HEK293T (cell line): ENCODE data around the gene LPIN2.

Experiments
- CTCF ChIA-PET: fragments of 350-600 bp; formaldehyde crosslinking; extraction: SDS; loops from one replicate; lab custom pipeline; 2021; ENCODE audit warnings: antibody characterized with exemption, inconsistent platforms; lab: Yijun Ruan, JAX
- POLR2A ChIA-PET: fragments of 350-600 bp; formaldehyde crosslinking; extraction: SDS; loops from one replicate; lab custom pipeline; 2020; ENCODE audit warnings: antibody characterized with exemption, inconsistent platforms; lab: Yijun Ruan, JAX
- DNase-seq: peaks from one replicate; pipeline ENCODE4 v3.0.0; 2012; ENCODE audit warnings: mixed read lengths; ENCODE audit errors: extremely low spot score
- ARNT ChIP-seq: fragments of 450-650 bp; IDR thresholded peaks from 2 replicates; pipeline ENCODE4 v1.6.1; 2017; ENCODE audit warnings: mild to moderate bottlenecking
- BHLHE40 ChIP-seq: fragments of 450-650 bp; IDR thresholded peaks from 2 replicates; pipeline ENCODE4 v1.6.1; 2016; ENCODE audit warnings: mild to moderate bottlenecking, moderate library complexity, borderline replicate concordance
- CTBP1 ChIP-seq: fragments of 450-650 bp; IDR thresholded peaks from 2 replicates; pipeline ENCODE4 v1.6.1; 2016; ENCODE audit warnings: borderline replicate concordance
- ELF4 ChIP-seq: fragments of 450-650 bp; IDR thresholded peaks from 2 replicates; pipeline ENCODE4 v1.6.1; 2017; ENCODE audit warnings: antibody characterized with exemption
- FOXA1 ChIP-seq: fragments of 450-650 bp; IDR thresholded peaks from 2 replicates; pipeline ENCODE4 v1.6.1; 2016; ENCODE audit warnings: mild to moderate bottlenecking
- FOXK2 ChIP-seq: fragments of 450-650 bp; IDR thresholded peaks from 2 replicates; pipeline ENCODE4 v1.6.1; 2016; ENCODE audit warnings: mild to moderate bottlenecking
- FOXM1 ChIP-seq: fragments of 450-650 bp; IDR thresholded peaks from 2 replicates; pipeline ENCODE4 v1.6.1; 2017; ENCODE audit warnings: mild to moderate bottlenecking, borderline replicate concordance
- HDGF ChIP-seq: fragments of 450-650 bp; IDR thresholded peaks from 2 replicates; pipeline ENCODE4 v1.6.1; 2017; ENCODE audit warnings: antibody characterized with exemption, borderline replicate concordance
- L3MBTL2 ChIP-seq: fragments of 450-650 bp; conservative IDR thresholded peaks from 2 replicates; pipeline ENCODE4 v1.6.1; 2016; ENCODE audit warnings: mild to moderate bottlenecking
- LEF1 ChIP-seq: fragments of 450-650 bp; IDR thresholded peaks from 2 replicates; pipeline ENCODE4 v1.6.1; 2017; ENCODE audit warnings: mild to moderate bottlenecking, borderline replicate concordance
- NFRKB ChIP-seq: fragments of 450-650 bp; IDR thresholded peaks from 2 replicates; pipeline ENCODE4 v1.6.1; 2016; ENCODE audit warnings: mild to moderate bottlenecking, moderate library complexity
- PKNOX1 ChIP-seq: fragments of 450-650 bp; IDR thresholded peaks from 2 replicates; pipeline ENCODE4 v1.6.1; 2016
- SP1 ChIP-seq: fragments of 450-650 bp; IDR thresholded peaks from 2 replicates; pipeline ENCODE4 v1.6.1; 2017
- SUZ12 ChIP-seq: fragments of 450-650 bp; IDR thresholded peaks from 2 replicates; pipeline ENCODE4 v1.6.1; 2016; ENCODE audit warnings: mild to moderate bottlenecking
- TARDBP ChIP-seq: fragments of 450-650 bp; IDR thresholded peaks from 2 replicates; pipeline ENCODE4 v1.6.1; 2016
- ZNF384 ChIP-seq: fragments of 450-650 bp; IDR thresholded peaks from 2 replicates; pipeline ENCODE4 v1.6.1; 2016

Gene LPIN2

DNA sequence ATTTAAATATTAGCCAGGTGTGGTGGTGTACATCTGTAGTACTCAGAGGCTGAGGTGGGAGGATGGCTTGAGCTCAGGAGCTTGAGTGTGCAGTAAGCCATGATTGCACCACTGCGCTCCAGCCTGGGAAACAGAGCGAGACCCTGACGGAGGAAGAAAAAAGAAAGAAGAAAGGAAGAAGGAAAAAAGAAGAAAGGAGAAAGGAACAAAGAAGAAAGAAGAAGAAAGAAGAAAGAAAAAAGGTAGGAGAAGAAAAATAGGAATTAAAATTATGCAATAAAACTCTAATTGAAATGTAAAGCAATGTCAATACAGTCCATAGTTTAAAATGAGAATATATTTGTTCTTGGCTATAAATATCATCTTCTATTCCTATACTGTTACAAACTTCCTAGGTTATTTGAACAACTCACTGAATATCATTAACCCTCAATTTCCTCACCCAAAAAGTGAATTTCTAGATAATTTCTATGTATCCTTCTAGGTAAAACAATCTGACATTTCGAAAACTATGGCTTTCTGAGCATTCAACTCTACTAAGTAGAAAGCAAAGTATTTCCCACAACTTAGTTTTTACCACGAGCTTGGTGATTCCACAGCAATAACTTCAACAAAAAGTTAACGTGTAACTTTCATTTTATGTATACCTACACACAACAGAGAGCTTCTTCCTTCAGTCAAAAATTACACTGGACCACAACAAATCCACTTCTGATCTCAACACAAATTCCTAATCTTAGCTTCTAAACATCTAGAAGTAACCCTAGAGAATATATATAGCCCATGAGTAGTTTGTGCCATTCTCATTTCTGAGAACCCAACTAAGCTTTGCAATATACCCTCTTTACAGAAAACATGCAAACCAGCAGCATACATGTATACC is 19.7 kb downstream of the LPIN2 start:
- POLR2A ChIA-PET = no interaction called here
- TF ChIP-seq ARNT = no peak

GRCh38 chr18:2990956-2991640 is 21.8 kb downstream of the LPIN2 start:
- no peak for DNase-seq
- ChIA-PET CTCF (no interaction called here), POLR2A (no interaction called here)
- TF ChIP-seq ARNT (no peak), TARDBP (no peak), ELF4 (no peak), FOXK2 (no peak), PKNOX1 (no peak), ZNF384 (no peak), FOXM1 (no peak), SP1 (no peak), HDGF (no peak), L3MBTL2 (no peak), LEF1 (no peak), SUZ12 (no peak), CTBP1 (no peak), BHLHE40 (no peak), NFRKB (no peak)

More for the DNA sequence above, 19.7 kb downstream of the LPIN2 start:
- CTCF ChIA-PET = interaction anchor here (0.6 kb wide), 1 partner anchor 49 kb away, joined by 3 read pairs; no protein-coding TSS in a partner anchor
- no peak for DNase-seq

GRCh38 chr18:2987876-2988790 is 24.8 kb downstream of the LPIN2 start:
- ChIA-PET CTCF (no interaction called here), POLR2A (no interaction called here)
- no peak for DNase-seq
- TF ChIP-seq CTBP1 = no peak
- no peak for TF ChIP-seq HDGF

DNA sequence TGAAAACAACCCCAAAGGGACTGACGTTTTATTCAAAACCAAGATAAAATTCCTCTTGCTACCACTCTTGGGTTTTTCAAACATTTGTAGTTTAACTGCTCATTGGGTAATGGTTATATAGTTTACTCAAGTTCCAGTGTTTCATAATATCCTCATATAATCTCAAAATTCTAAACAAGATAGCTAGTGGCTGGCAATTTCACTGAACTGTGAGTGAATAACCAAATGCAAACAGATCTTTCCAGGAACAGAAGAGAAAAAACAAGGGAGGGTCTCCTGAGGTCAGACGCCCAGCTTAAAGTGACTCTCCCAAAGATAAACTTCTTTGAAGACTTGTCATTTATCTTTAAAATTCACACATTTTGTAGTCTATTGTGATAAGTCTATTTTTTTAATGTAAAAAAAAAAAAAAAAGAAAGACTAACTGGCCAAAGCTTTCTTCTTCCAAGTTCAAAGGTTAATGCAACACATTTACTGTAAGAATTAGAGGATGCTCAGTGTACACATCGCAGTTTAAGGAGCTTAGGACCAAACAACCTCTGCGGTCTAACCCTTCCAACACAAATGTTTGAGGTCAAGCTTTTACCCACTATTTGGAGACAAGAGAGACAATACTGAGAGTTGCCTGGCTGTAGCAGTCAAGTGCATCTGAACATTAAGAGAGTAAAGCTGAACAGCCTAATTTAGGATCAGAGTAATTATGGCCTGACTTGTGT is 26.6 kb downstream of the LPIN2 start:
- TF ChIP-seq HDGF = no peak
- TF ChIP-seq ELF4 = no peak
- no peak for TF ChIP-seq SP1
- TF ChIP-seq FOXA1 = no peak
- no peak for TF ChIP-seq ZNF384
- TF ChIP-seq SUZ12 = no peak
- TF ChIP-seq ARNT = no peak
- no peak for TF ChIP-seq PKNOX1
- TF ChIP-seq LEF1 = no peak
- POLR2A ChIA-PET = interaction anchor here (0.9 kb wide), 1 partner anchor 262 kb away, joined by 3 read pairs; no protein-coding TSS in a partner anchor
- CTCF ChIA-PET = interaction anchor here (1.6 kb wide), 1 partner anchor 38 kb away, joined by 3 read pairs; no protein-coding TSS in a partner anchor
- no peak for DNase-seq

- ChIA-PET POLR2A (interaction anchor here (0.9 kb wide), 1 partner anchor 263 kb away, joined by 3 read pairs; no protein-coding TSS in a partner anchor), CTCF (interaction anchor here (0.6 to 1.6 kb wide), 4 partner anchors 12 to 214 kb away, joined by 3 to 4 read pairs (median 3); no protein-coding TSS in a partner anchor)
- DNase-seq = peak; percentile 9
- no peak for TF ChIP-seq ZNF384
- no peak for TF ChIP-seq TARDBP
- no peak for TF ChIP-seq PKNOX1
- TF ChIP-seq SUZ12 = no peak
- TF ChIP-seq HDGF = no peak
- no peak for TF ChIP-seq FOXK2
These were observed 27.3 kb downstream of the LPIN2 start for GRCh38 chr18:2985628-2986027.
